WTC11 (cell line): ENCODE measurements around the gene SRRM5. TPM values are rescaled to one million over a fixed set of nuclear protein-coding genes. Genes with fewer than 3 reads are reported as not detected.

Experiments used
- ATAC-seq: fragments of 200-7000 bp; cut with Tn5 transposase; 2 replicates; pipeline ENCODE4 v1.10.0; 2021; ENCODE audit warnings: mild to moderate bottlenecking, moderate library complexity
- CTCF ChIA-PET: fragments of 300-600 bp; sonication (Branson Sonifier 250); formaldehyde crosslinking; loops from one replicate; lab custom pipeline; 2021; ENCODE audit warnings: antibody characterized with exemption; lab: Charles Lee
- POLR2A ChIA-PET: fragments of 350-600 bp; sonication (Branson Sonifier 250); formaldehyde crosslinking; loops from one replicate; lab custom pipeline; 2021; ENCODE audit warnings: antibody characterized with exemption; lab: Charles Lee
- DNase-seq: peaks from one replicate; pipeline ENCODE4 v3.0.0; 2021; ENCODE audit warnings: low spot score
- H3K27ac Mint-ChIP-seq: 2 replicates; pipeline ENCODE4 v1.8.0; 2021; ENCODE audit warnings: mixed read lengths
- H3K27me3 Mint-ChIP-seq: 2 replicates; pipeline ENCODE4 v1.8.0; 2021; ENCODE audit warnings: low read depth, mild to moderate bottlenecking, moderate library complexity, mixed read lengths
- H3K36me3 Mint-ChIP-seq: 2 replicates; pipeline ENCODE4 v1.8.0; 2021; ENCODE audit warnings: mixed read lengths
- H3K4me1 Mint-ChIP-seq: 2 replicates; pipeline ENCODE4 v1.8.0; 2022; ENCODE audit warnings: mixed read lengths
- H3K4me3 Mint-ChIP-seq: 2 replicates; pipeline ENCODE4 v1.8.0; 2021; ENCODE audit warnings: mild to moderate bottlenecking, moderate library complexity, mixed read lengths
- H3K9me3 Mint-ChIP-seq: 2 replicates; pipeline ENCODE4 v1.8.0; 2021; ENCODE audit warnings: mixed read lengths
- CREB1 ChIP-seq: sonication (generic); formaldehyde crosslinking; IDR thresholded peaks from 2 replicates; pipeline ENCODE4 v1.8.0; 2023; ENCODE audit warnings: mild to moderate bottlenecking, missing genetic modification reagents
- E2F1 ChIP-seq: sonication (generic); formaldehyde crosslinking; IDR thresholded peaks from 2 replicates; pipeline ENCODE4 v1.8.0; 2022; ENCODE audit warnings: mild to moderate bottlenecking, missing genetic modification reagents
- FOXK1 ChIP-seq: sonication (generic); formaldehyde crosslinking; IDR thresholded peaks from 2 replicates; pipeline ENCODE4 v1.8.0; 2022; ENCODE audit warnings: mild to moderate bottlenecking, moderate library complexity, missing genetic modification reagents
- FOXP1 ChIP-seq: sonication (generic); formaldehyde crosslinking; IDR thresholded peaks from 2 replicates; pipeline ENCODE4 v1.8.0; 2022; ENCODE audit warnings: missing genetic modification reagents, mild to moderate bottlenecking, moderate library complexity, borderline replicate concordance
- GABPB1 ChIP-seq: sonication (generic); formaldehyde crosslinking; IDR thresholded peaks from 2 replicates; pipeline ENCODE4 v1.8.1; 2023; ENCODE audit warnings: mild to moderate bottlenecking, missing genetic modification reagents
- HMGA2 ChIP-seq: fragments of 250-450 bp; sonication (Bioruptor Pico); IDR thresholded peaks from 2 replicates; pipeline ENCODE4 v1.4.0; 2021; ENCODE audit warnings: mild to moderate bottlenecking, moderate library complexity
- IRF2 ChIP-seq: sonication (generic); formaldehyde crosslinking; IDR thresholded peaks from 2 replicates; pipeline ENCODE4 v1.8.0; 2022; ENCODE audit warnings: low read depth, missing genetic modification reagents, borderline replicate concordance
- KAT7 ChIP-seq: sonication (generic); formaldehyde crosslinking; IDR thresholded peaks from 2 replicates; pipeline ENCODE4 v1.8.1; 2023; ENCODE audit warnings: missing genetic modification reagents, mild to moderate bottlenecking, borderline replicate concordance
- RELA ChIP-seq: sonication (generic); formaldehyde crosslinking; IDR thresholded peaks from 2 replicates; pipeline ENCODE4 v1.8.1; 2022; ENCODE audit warnings: missing genetic modification reagents, mild to moderate bottlenecking, borderline replicate concordance
- SMAD3 ChIP-seq: sonication (generic); formaldehyde crosslinking; IDR thresholded peaks from 2 replicates; pipeline ENCODE4 v1.8.0; 2022; ENCODE audit warnings: missing genetic modification reagents, mild to moderate bottlenecking, borderline replicate concordance
- SOX15 ChIP-seq: fragments of 250-450 bp; sonication (Bioruptor Pico); IDR thresholded peaks from 2 replicates; pipeline ENCODE4 v1.9.0; 2021; ENCODE audit warnings: mild to moderate bottlenecking
- TCF7 ChIP-seq: sonication (generic); formaldehyde crosslinking; IDR thresholded peaks from 2 replicates; pipeline ENCODE4 v1.8.0; 2022; ENCODE audit warnings: mild to moderate bottlenecking, low read depth, missing genetic modification reagents, moderate library complexity
- TEAD1 ChIP-seq: sonication (generic); formaldehyde crosslinking; IDR thresholded peaks from 2 replicates; pipeline ENCODE4 v1.8.0; 2022; ENCODE audit warnings: mild to moderate bottlenecking, missing genetic modification reagents
- TEAD4 ChIP-seq: sonication (generic); formaldehyde crosslinking; IDR thresholded peaks from 2 replicates; pipeline ENCODE4 v1.8.0; 2022; ENCODE audit warnings: mild to moderate bottlenecking, missing genetic modification reagents
- ZBTB43 ChIP-seq: sonication (generic); formaldehyde crosslinking; IDR thresholded peaks from 2 replicates; pipeline ENCODE4 v1.8.1; 2023; ENCODE audit warnings: mild to moderate bottlenecking, missing genetic modification reagents
- ZNF121 ChIP-seq: sonication (generic); formaldehyde crosslinking; IDR thresholded peaks from 2 replicates; pipeline ENCODE4 v1.8.0; 2023; ENCODE audit warnings: missing genetic modification reagents
- ZNF232 ChIP-seq: sonication (generic); formaldehyde crosslinking; IDR thresholded peaks from 2 replicates; pipeline ENCODE4 v1.8.0; 2022; ENCODE audit warnings: mild to moderate bottlenecking, missing genetic modification reagents
- ZNF263 ChIP-seq: sonication (generic); formaldehyde crosslinking; IDR thresholded peaks from 2 replicates; pipeline ENCODE4 v1.8.1; 2022; ENCODE audit warnings: low read depth, mild to moderate bottlenecking, moderate library complexity, missing genetic modification reagents
- ZNF281 ChIP-seq: sonication (generic); formaldehyde crosslinking; IDR thresholded peaks from 2 replicates; pipeline ENCODE4 v1.8.0; 2023; ENCODE audit warnings: mild to moderate bottlenecking, missing genetic modification reagents
- ZNF512 ChIP-seq: sonication (generic); formaldehyde crosslinking; IDR thresholded peaks from 2 replicates; pipeline ENCODE4 v1.8.1; 2022; ENCODE audit warnings: missing genetic modification reagents, borderline replicate concordance
- total RNA-seq: library from RNA; stranded (reverse); gene quantifications from 3 replicates; pipeline ENCODE4 v1.2.3, GENCODE V29; 2021

Gene SRRM5
- total RNA-seq, 1 experiment from 2014 or later, result 0.42 TPM

GRCh38 chr19:43592800-43593350, 19.0 kb upstream of the SRRM5 start:
- POLR2A ChIA-PET, result no interaction called here
- DNase-seq (no peak), ATAC-seq (no peak)
- Mint-ChIP-seq H3K27ac (no peak overlapping the region), H3K9me3 (no peaks in the 10 kb centered on the region), H3K36me3 (peaks cover 16% of the 10 kb centered on the region), H3K4me3 (no peak overlapping the region), H3K4me1 (peaks cover 14% of the 10 kb centered on the region), H3K27me3 (no peaks in the 10 kb centered on the region)
- no peak for TF ChIP-seq IRF2
- no peak for TF ChIP-seq ZNF121 (CRISPR knock-in tag)
- no peak for TF ChIP-seq FOXK1
- no peak for TF ChIP-seq TEAD1 (CRISPR knock-in tag)
- TF ChIP-seq FOXP1 (CRISPR knock-in tag), result no peak
- no peak for TF ChIP-seq CREB1
- no peak for TF ChIP-seq ZBTB43 (CRISPR knock-in tag)
- no peak for TF ChIP-seq ZNF512 (CRISPR knock-in tag)
- no peak for TF ChIP-seq GABPB1
- TF ChIP-seq ZNF263 (CRISPR knock-in tag), result no peak
- no peak for TF ChIP-seq TEAD4 (CRISPR knock-in tag)
- no peak for TF ChIP-seq SMAD3 (CRISPR knock-in tag)
- no peak for TF ChIP-seq TCF7 (CRISPR knock-in tag)
- TF ChIP-seq RELA (CRISPR knock-in tag), result no peak
- no peak for TF ChIP-seq KAT7 (CRISPR knock-in tag)
- TF ChIP-seq ZNF281 (CRISPR knock-in tag), result no peak
- TF ChIP-seq ZNF232 (CRISPR knock-in tag), result no peak
- no peak for TF ChIP-seq HMGA2 (CRISPR knock-in tag)
- TF ChIP-seq E2F1 (CRISPR knock-in tag), result no peak
- no peak for TF ChIP-seq SOX15
- CTCF ChIA-PET, result interaction anchor here (3.8 to 6.9 kb wide), 3 partner anchors 37 to 146 kb away, joined by 24 to 140 read pairs (median 130); partner anchors contain the start of gene ZNF575
